OCI-LY1 (cell line): ENCODE results near the gene NPAS3.

Experiments
- H2AFZ ChIP-seq: fragments of 200-600 bp; sonication (generic), shearing (Covaris generic); 2 replicates; pipeline ENCODE4 v1.6.0; 2014; ENCODE audit warnings: antibody characterized with exemption, mild to moderate bottlenecking, low read length
- H3F3A ChIP-seq: fragments of 200-600 bp; sonication (generic), shearing (Covaris generic); 2 replicates; pipeline ENCODE4 v1.6.0; 2014; ENCODE audit warnings: mild to moderate bottlenecking, antibody characterized with exemption, low read length, moderate library complexity; ENCODE audit not compliant: insufficient read depth
- H3K27ac ChIP-seq: fragments of 200-600 bp; sonication (generic); 2 replicates; pipeline ENCODE4 v1.5.1; 2014; ENCODE audit warnings: low read length, mixed run types, mild to moderate bottlenecking, low read depth; ENCODE audit not compliant: poor library complexity, severe bottlenecking
- H3K27me3 ChIP-seq: fragments of 200-600 bp; sonication (generic); 2 replicates; pipeline ENCODE4 v1.6.0; 2014; ENCODE audit warnings: antibody characterized with exemption, mild to moderate bottlenecking, low read length, moderate library complexity; ENCODE audit not compliant: insufficient read depth
- H3K36me3 ChIP-seq: fragments of 200-600 bp; sonication (generic); 2 replicates; pipeline ENCODE4 v1.6.1; 2014; ENCODE audit warnings: mild to moderate bottlenecking, antibody characterized with exemption, low read length, moderate library complexity, mixed read lengths; ENCODE audit not compliant: insufficient read depth
- H3K4me1 ChIP-seq: fragments of 200-600 bp; sonication (generic); 2 replicates; pipeline ENCODE4 v1.5.1; 2014; ENCODE audit warnings: mild to moderate bottlenecking, low read length, moderate library complexity; ENCODE audit not compliant: insufficient read depth, severe bottlenecking
- H3K4me2 ChIP-seq: fragments of 200-600 bp; sonication (generic), shearing (Covaris generic); 2 replicates; pipeline ENCODE4 v1.6.1; 2014; ENCODE audit warnings: low read length
- H3K4me3 ChIP-seq: fragments of 200-600 bp; sonication (generic); 2 replicates; pipeline ENCODE4 v1.5.1; 2014; ENCODE audit warnings: low read length, low read depth, mild to moderate bottlenecking, mixed read lengths; ENCODE audit not compliant: poor library complexity, severe bottlenecking
- H3K79me2 ChIP-seq: fragments of 200-600 bp; shearing (Covaris generic); 2 replicates; pipeline ENCODE4 v1.6.1; 2016; ENCODE audit warnings: mixed run types, low read length, mixed read lengths; ENCODE audit not compliant: insufficient read depth
- H3K9ac ChIP-seq: fragments of 200-600 bp; sonication (generic), shearing (Covaris generic); 2 replicates; pipeline ENCODE4 v1.6.1; 2014; ENCODE audit warnings: mild to moderate bottlenecking, low read length, mixed read lengths
- H3K9me2 ChIP-seq: fragments of 200-600 bp; sonication (generic), shearing (Covaris generic); 2 replicates; pipeline ENCODE4 v1.6.1; 2014; ENCODE audit warnings: low read depth, mild to moderate bottlenecking, low read length, mixed read lengths
- H3K9me3 ChIP-seq: fragments of 200-600 bp; shearing (Covaris generic); 2 replicates; pipeline ENCODE4 v1.6.1; 2014; ENCODE audit warnings: low read length, mixed read lengths
- H4K20me1 ChIP-seq: fragments of 200-600 bp; sonication (generic), shearing (Covaris generic); 2 replicates; pipeline ENCODE4 v1.6.0; 2016; ENCODE audit warnings: mild to moderate bottlenecking, low read length; ENCODE audit not compliant: insufficient read depth
- EZH2 ChIP-seq: fragments of 200-600 bp; sonication (generic), shearing (Covaris generic); IDR thresholded peaks from 2 replicates; pipeline ENCODE4 v1.8.0; 2017; ENCODE audit warnings: borderline replicate concordance, mixed run types, mild to moderate bottlenecking, antibody characterized with exemption, low read length, moderate library complexity, mixed read lengths
- TF ChIP-seq, protein P1 (sequence below): fragments of 200-600 bp; sonication (generic), shearing (Covaris generic); IDR thresholded peaks from 2 replicates; pipeline ENCODE4 v1.5.1; 2017; ENCODE audit warnings: mild to moderate bottlenecking, antibody characterized with exemption, low read length, moderate library complexity, mixed read lengths

NPAS3 gene

DNA sequence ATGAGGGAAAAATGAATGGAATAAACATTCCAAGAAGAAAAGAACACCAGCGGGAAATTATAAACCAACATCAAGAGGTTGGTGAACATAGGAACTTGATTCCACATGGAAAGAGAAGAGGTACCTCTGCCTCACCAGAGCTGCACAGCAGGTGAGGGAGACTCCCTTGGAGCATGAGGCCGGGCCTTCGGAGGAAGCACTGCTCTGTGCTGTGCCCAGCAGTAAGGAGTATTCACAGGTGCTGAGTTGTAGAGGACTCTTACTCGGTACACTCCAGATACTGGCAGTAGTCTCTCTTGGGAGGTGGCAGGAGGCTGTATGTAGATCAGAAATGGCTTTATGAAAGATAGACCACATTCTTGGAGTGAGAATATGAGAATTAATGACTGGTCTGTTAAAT, 76.0 kb downstream of the NPAS3 start:
- no peaks in the 10 kb centered on the region for H3K27me3 ChIP-seq
- TF ChIP-seq, protein P1, sequence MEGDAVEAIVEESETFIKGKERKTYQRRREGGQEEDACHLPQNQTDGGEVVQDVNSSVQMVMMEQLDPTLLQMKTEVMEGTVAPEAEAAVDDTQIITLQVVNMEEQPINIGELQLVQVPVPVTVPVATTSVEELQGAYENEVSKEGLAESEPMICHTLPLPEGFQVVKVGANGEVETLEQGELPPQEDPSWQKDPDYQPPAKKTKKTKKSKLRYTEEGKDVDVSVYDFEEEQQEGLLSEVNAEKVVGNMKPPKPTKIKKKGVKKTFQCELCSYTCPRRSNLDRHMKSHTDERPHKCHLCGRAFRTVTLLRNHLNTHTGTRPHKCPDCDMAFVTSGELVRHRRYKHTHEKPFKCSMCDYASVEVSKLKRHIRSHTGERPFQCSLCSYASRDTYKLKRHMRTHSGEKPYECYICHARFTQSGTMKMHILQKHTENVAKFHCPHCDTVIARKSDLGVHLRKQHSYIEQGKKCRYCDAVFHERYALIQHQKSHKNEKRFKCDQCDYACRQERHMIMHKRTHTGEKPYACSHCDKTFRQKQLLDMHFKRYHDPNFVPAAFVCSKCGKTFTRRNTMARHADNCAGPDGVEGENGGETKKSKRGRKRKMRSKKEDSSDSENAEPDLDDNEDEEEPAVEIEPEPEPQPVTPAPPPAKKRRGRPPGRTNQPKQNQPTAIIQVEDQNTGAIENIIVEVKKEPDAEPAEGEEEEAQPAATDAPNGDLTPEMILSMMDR: no peak
- no peak for TF ChIP-seq EZH2

DNA sequence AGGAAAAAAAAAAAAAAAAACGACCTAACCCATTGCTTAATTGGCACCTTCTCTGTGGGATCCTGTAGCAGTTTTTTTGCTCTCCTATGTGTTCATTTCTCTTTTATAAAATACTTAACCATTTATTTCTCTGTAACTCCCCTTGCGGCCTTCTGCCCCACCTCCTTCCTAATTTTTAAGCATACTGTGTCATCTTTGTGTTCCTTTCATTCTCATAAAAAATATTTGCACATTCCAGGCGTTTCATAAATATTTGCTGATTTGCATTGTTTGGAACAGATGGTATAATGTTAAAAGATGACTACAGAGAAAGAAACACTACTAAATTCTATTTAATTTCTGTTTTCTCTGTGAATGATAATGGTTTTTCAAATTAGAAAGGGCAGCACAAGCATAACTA, 77.9 kb downstream of the NPAS3 start:
- H3K27ac ChIP-seq: no peak overlapping the region
- H4K20me1 ChIP-seq: no peaks in the 10 kb centered on the region
- TF ChIP-seq, protein P1: no peak
- no peak for TF ChIP-seq EZH2
- no peaks in the 10 kb centered on the region for H3F3A ChIP-seq
- no peaks in the 10 kb centered on the region for H3K27me3 ChIP-seq
- no peaks in the 10 kb centered on the region for H3K79me2 ChIP-seq
- no peak overlapping the region for H3K4me3 ChIP-seq
- H3K4me2 ChIP-seq: no peak overlapping the region
- H3K36me3 ChIP-seq: no peaks in the 10 kb centered on the region
- no peaks in the 10 kb centered on the region for H3K9me3 ChIP-seq
- H3K9me2 ChIP-seq: no peaks in the 10 kb centered on the region
- no peak overlapping the region for H3K9ac ChIP-seq
- H2AFZ ChIP-seq: no peak overlapping the region
- no peaks in the 10 kb centered on the region for H3K4me1 ChIP-seq

More for the DNA sequence above, 76.0 kb downstream of the NPAS3 start:
- Histone ChIP-seq H3K79me2 (no peaks in the 10 kb centered on the region), H3K4me2 (no peak overlapping the region), H4K20me1 (no peaks in the 10 kb centered on the region), H2AFZ (no peak overlapping the region), H3K36me3 (no peaks in the 10 kb centered on the region), H3K27ac (no peak overlapping the region), H3K9ac (no peak overlapping the region), H3F3A (no peaks in the 10 kb centered on the region), H3K9me3 (no peaks in the 10 kb centered on the region), H3K9me2 (no peaks in the 10 kb centered on the region), H3K4me3 (no peak overlapping the region), H3K4me1 (no peaks in the 10 kb centered on the region)

DNA sequence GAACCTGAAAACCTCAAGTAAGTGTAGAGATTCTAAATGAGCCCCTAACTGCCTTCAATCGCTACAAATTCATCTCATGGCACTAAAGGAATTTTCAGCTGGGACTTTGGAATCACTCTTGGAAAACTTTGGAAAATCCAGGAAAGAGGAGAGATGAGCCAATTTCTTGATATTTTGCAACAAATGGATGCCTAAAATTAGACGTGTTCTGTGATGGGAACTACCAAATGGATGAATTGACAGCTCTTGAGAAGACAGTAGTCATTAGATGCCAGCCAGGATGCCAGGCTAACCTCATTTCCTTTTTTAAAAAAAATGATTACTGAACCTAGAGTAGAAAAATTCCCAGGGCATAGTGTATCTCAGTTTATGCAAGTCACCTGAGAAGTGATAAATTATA, 78.3 kb downstream of the NPAS3 start:
- Histone ChIP-seq H3K4me2 (no peak overlapping the region), H4K20me1 (no peaks in the 10 kb centered on the region), H3F3A (no peaks in the 10 kb centered on the region), H3K9me2 (no peaks in the 10 kb centered on the region), H2AFZ (no peak overlapping the region), H3K4me3 (no peak overlapping the region), H3K27me3 (no peaks in the 10 kb centered on the region), H3K27ac (no peak overlapping the region), H3K4me1 (no peaks in the 10 kb centered on the region), H3K36me3 (no peaks in the 10 kb centered on the region), H3K9me3 (no peaks in the 10 kb centered on the region), H3K9ac (no peak overlapping the region), H3K79me2 (no peaks in the 10 kb centered on the region)
- no peak for TF ChIP-seq EZH2
- TF ChIP-seq, protein P1: no peak
